IMR-90 (cell line): Measurements from ENCODE around the gene DNAJC17. TPM values are rescaled to one million over a fixed set of nuclear protein-coding genes. Genes with fewer than 3 reads are reported as not detected.

ENCODE experiments used
- ATAC-seq: fragments of 200-7000 bp; cut with Tn5 transposase; 2 replicates; pipeline ENCODE4 v1.9.1; 2020; ENCODE audit warnings: low read depth, mild to moderate bottlenecking, moderate library complexity
- BruUV-seq: library from RNA; stranded (reverse); fragments of 400-500 nt; replicated peaks from 2 replicates; lab custom pipeline; 2021; lab: Mats Ljungman, UMichigan
- CTCF ChIA-PET: fragments of 300-600 bp; formaldehyde crosslinking; extraction: SDS; loops from one replicate; lab custom pipeline; 2021; ENCODE audit warnings: antibody characterized with exemption; lab: Yijun Ruan, JAX
- POLR2A ChIA-PET: fragments of 300-600 bp; sonication (Branson Sonifier 250); formaldehyde crosslinking; loops from one replicate; lab custom pipeline; 2022; ENCODE audit warnings: antibody characterized with exemption; ENCODE audit not compliant: unreplicated experiment; lab: Charles Lee
- DNase-seq: peaks from one replicate; pipeline ENCODE4 v3.0.0; 2013
- H2AFZ ChIP-seq: replicated peaks from 2 replicates; pipeline ENCODE3; 2013; ENCODE audit warnings: low read length, mild to moderate bottlenecking; ENCODE audit not compliant: poor library complexity
- H2AK5ac ChIP-seq: 2 replicates; pipeline ENCODE4 v1.6.1; 2013; ENCODE audit warnings: low read depth, low read length, inconsistent platforms
- H2AK9ac ChIP-seq: replicated peaks from 2 replicates; pipeline ENCODE3; 2013; ENCODE audit warnings: mild to moderate bottlenecking, low read depth, low read length, moderate library complexity; ENCODE audit not compliant: poor library complexity
- H2BK120ac ChIP-seq: 2 replicates; pipeline ENCODE4 v1.6.1; 2013; ENCODE audit warnings: low read depth, low read length, inconsistent platforms
- H2BK15ac ChIP-seq: 3 replicates; pipeline ENCODE4 v1.6.1; 2013; ENCODE audit warnings: low read depth, low read length, inconsistent platforms
- H2BK20ac ChIP-seq: 2 replicates; pipeline ENCODE4 v1.6.1; 2013; ENCODE audit warnings: low read depth, mild to moderate bottlenecking, inconsistent platforms, low read length, moderate library complexity
- H2BK5ac ChIP-seq: 2 replicates; pipeline ENCODE4 v1.6.1; 2013; ENCODE audit warnings: mild to moderate bottlenecking, low read depth, low read length, inconsistent platforms; ENCODE audit not compliant: poor library complexity, severe bottlenecking
- H3K14ac ChIP-seq: replicated peaks from 2 replicates; pipeline ENCODE4 v1.6.1; 2013; ENCODE audit warnings: low read depth, low read length, inconsistent platforms
- H3K18ac ChIP-seq: 2 replicates; pipeline ENCODE4 v1.6.1; 2013; ENCODE audit warnings: low read depth, low read length, control low read depth
- H3K23ac ChIP-seq: 2 replicates; pipeline ENCODE4 v1.6.1; 2013; ENCODE audit warnings: low read depth, low read length, inconsistent platforms
- H3K27ac ChIP-seq: 2 replicates; pipeline ENCODE4 v1.5.1; 2013; ENCODE audit warnings: mild to moderate bottlenecking, control low read depth, low read length; ENCODE audit not compliant: insufficient read depth
- H3K27me3 ChIP-seq: 2 replicates; pipeline ENCODE4 v1.6.1; 2013; ENCODE audit warnings: low read length; ENCODE audit not compliant: control insufficient read depth, insufficient read depth
- H3K36me3 ChIP-seq: 2 replicates; pipeline ENCODE4 v1.6.1; 2013; ENCODE audit warnings: low read length, mixed read lengths; ENCODE audit not compliant: control insufficient read depth, insufficient read depth
- H3K4ac ChIP-seq: 2 replicates; pipeline ENCODE4 v1.6.1; 2013; ENCODE audit warnings: low read depth, low read length, inconsistent platforms
- H3K4me1 ChIP-seq: 2 replicates; pipeline ENCODE4 v1.6.1; 2013; ENCODE audit warnings: low read length, mixed read lengths; ENCODE audit not compliant: control insufficient read depth, insufficient read depth
- H3K4me2 ChIP-seq: 2 replicates; pipeline ENCODE4 v1.6.1; 2013; ENCODE audit warnings: low read depth, mild to moderate bottlenecking, control low read depth, low read length, moderate library complexity
- H3K4me3 ChIP-seq: 2 replicates; pipeline ENCODE4 v1.5.1; 2013; ENCODE audit warnings: low read depth, mild to moderate bottlenecking, control low read depth, low read length, moderate library complexity; ENCODE audit not compliant: insufficient read depth
- H3K56ac ChIP-seq: 2 replicates; pipeline ENCODE4 v1.6.1; 2013; ENCODE audit warnings: low read length, inconsistent platforms; ENCODE audit not compliant: insufficient read depth; ENCODE audit errors: extremely low read depth
- H3K79me1 ChIP-seq, 2 experiments: 2 replicates each; pipeline ENCODE4 v1.6.1; 2013; ENCODE audit warnings: low read length in 2 of 2, inconsistent platforms in 1 of 2, low read depth in 1 of 2
- H3K9ac ChIP-seq: 2 replicates; pipeline ENCODE4 v1.6.1; 2013; ENCODE audit warnings: low read depth, low read length, control low read depth
- H3K9me1 ChIP-seq: 2 replicates; pipeline ENCODE4 v1.6.1; 2013; ENCODE audit warnings: low read length, inconsistent platforms; ENCODE audit not compliant: insufficient read depth
- H3K9me3 ChIP-seq: 2 replicates; pipeline ENCODE4 v1.6.1; 2013; ENCODE audit warnings: low read length; ENCODE audit not compliant: control insufficient read depth, insufficient read depth
- H4K20me1 ChIP-seq: 2 replicates; pipeline ENCODE4 v1.6.1; 2013; ENCODE audit warnings: low read length, inconsistent platforms; ENCODE audit not compliant: insufficient read depth
- H4K5ac ChIP-seq: 2 replicates; pipeline ENCODE4 v1.6.1; 2013; ENCODE audit warnings: mild to moderate bottlenecking, low read depth, low read length, control low read depth
- H4K8ac ChIP-seq, 2 experiments: 2 replicates each; pipeline ENCODE4 v1.6.1; 2013; ENCODE audit warnings: low read depth in 2 of 2, low read length in 2 of 2, control low read depth in 1 of 2, inconsistent platforms in 1 of 2
- H4K91ac ChIP-seq: 2 replicates; pipeline ENCODE4 v1.6.1; 2013; ENCODE audit warnings: low read depth, low read length, inconsistent platforms; ENCODE audit not compliant: insufficient read depth
- BHLHE40 ChIP-seq: fragments of 150-350 bp; IDR thresholded peaks from 2 replicates; pipeline ENCODE4 v1.6.1; 2016; ENCODE audit warnings: mild to moderate bottlenecking, low read depth, low read length
- RFX5 ChIP-seq: IDR thresholded peaks from 2 replicates; pipeline ENCODE4 v1.8.0; 2012; ENCODE audit warnings: low read depth, mild to moderate bottlenecking, low read length, moderate library complexity
- WGBS, 2 experiments: methylation state at CpG; one replicate each; pipeline versions ENCODE4 v1.1.5 to v1.1.7; 2013; ENCODE audit warnings: missing lambda C conversion rate in 2 of 2; ENCODE audit not compliant: insufficient read length in 1 of 2; ENCODE audit errors: extremely low coverage in 2 of 2; 5-methylcytosine and 5-hydroxymethylcytosine counted together
- dilution Hi-C: fragments of 300-500 bp; cut with HindIII; formaldehyde crosslinking; loops from one replicate; pipeline ENCODE4 v1.14.3; 2018; ENCODE audit warnings: low sequenced_read_pairs; ENCODE audit not compliant: unreplicated experiment
- in situ Hi-C: fragments of 300-500 bp; cut with MboI; formaldehyde crosslinking; loops from 3 replicates; pipeline ENCODE4 v1.14.3; 2019; ENCODE audit warnings: low sequenced_read_pairs, inconsistent platforms, mixed read lengths
- intact Hi-C: fragments of 100-400 bp; cut with micrococcal nuclease; formaldehyde crosslinking; loops from 2 replicates; pipeline ENCODE4 v1.10.0; 2022
- polyA plus RNA-seq, 3 experiments: library from polyadenylated mRNA; depleted of rRNA; stranded (reverse); fragments of >200 nt; gene quantifications; 2 replicates each; pipeline ENCODE4 v1.2.3, GENCODE V29; 2012; ENCODE audit warnings: low replicate concordance in 1 of 3
- total RNA-seq: library from RNA; depleted of rRNA; stranded (reverse); fragments of >200 nt; gene quantifications from 2 replicates; pipeline ENCODE4 v1.2.3, GENCODE V29; 2012

Gene DNAJC17
- total and polyA plus RNA-seq, 2 of the 4 experiments (the other 2 are of a cell fraction), result 58.6 to 107 TPM

GRCh38 chr15:40803076-40803475 lies 4.2 kb downstream of the DNAJC17 start:
- no peak for ATAC-seq
- intact Hi-C loops, result no loop called here
- Histone ChIP-seq H2BK5ac (no peak overlapping the region), H3K23ac (no peak overlapping the region), H3K56ac (no peak overlapping the region), H2AK9ac (no peak overlapping the region), H2BK20ac (no peak overlapping the region), H3K4me1 (peaks cover 4% of the 10 kb centered on the region), H3K4me3 (no peak overlapping the region), H3K9me1 (peaks cover 6% of the 10 kb centered on the region; the same call in 1 of the 2 replicates), H2AFZ (no peak overlapping the region), H2BK120ac (no peak overlapping the region), H4K5ac (no peak overlapping the region), H2BK15ac (no peak overlapping the region), H2AK5ac (no peak overlapping the region), H4K20me1 (peaks cover 3% of the 10 kb centered on the region; the same call in 1 of the 2 replicates), H3K79me1 (peaks cover 41 to 72% of the 10 kb centered on the region in 2 experiments), H3K9me3 (no peaks in the 10 kb centered on the region), H3K27me3 (no peaks in the 10 kb centered on the region), H4K91ac (no peak overlapping the region), H3K4me2 (no peak overlapping the region), H3K18ac (no peak overlapping the region), H3K9ac (no peak overlapping the region), H3K14ac (no peak overlapping the region), H3K27ac (no peak overlapping the region), H3K36me3 (peaks cover 2% of the 10 kb centered on the region), H4K8ac (no peak overlapping the region), H3K4ac (no peak overlapping the region)
- BruUV-seq, result no TSS peak
- ChIA-PET POLR2A (no interaction called here), CTCF (no interaction called here)
- no CpG with 5 or more reads among the region's 2 CpGs for WGBS, 2 experiments
- in situ Hi-C loops, result no loop called here
- TF ChIP-seq BHLHE40 (no peak), RFX5 (no peak)
- dilution Hi-C loops, result no loop called here
- DNase-seq, result no peak
